Right lobe of liver (tissue), 4 donors: ENCODE results near the gene STXBP4.

Experiments
- POLR2A ChIP-seq: fragments of 450-650 bp; IDR thresholded peaks from one replicate; pipeline ENCODE4 v1.6.1; 2017; ENCODE audit warnings: antibody characterized with exemption, mild to moderate bottlenecking
- TF ChIP-seq, protein P1 (sequence below), 4 donors: fragments of 200-600 bp in 3 of 4; fragments of 450-650 bp in 1 of 4; IDR thresholded peaks; one replicate each; pipeline versions ENCODE4 v1.5.1 to v1.8.0; 2016 to 2022; ENCODE audit warnings: antibody characterized with exemption in 4 of 4, mild to moderate bottlenecking in 2 of 4
- donor health status: DM: no; HTN: no; CAD: no.
- donor health status: DM: no; HTN: no; CAD: no.
- donor health status: DM: no; HTN: yes; CAD: no.

- no peak for TF ChIP-seq POLR2A
- TF ChIP-seq, protein P1, sequence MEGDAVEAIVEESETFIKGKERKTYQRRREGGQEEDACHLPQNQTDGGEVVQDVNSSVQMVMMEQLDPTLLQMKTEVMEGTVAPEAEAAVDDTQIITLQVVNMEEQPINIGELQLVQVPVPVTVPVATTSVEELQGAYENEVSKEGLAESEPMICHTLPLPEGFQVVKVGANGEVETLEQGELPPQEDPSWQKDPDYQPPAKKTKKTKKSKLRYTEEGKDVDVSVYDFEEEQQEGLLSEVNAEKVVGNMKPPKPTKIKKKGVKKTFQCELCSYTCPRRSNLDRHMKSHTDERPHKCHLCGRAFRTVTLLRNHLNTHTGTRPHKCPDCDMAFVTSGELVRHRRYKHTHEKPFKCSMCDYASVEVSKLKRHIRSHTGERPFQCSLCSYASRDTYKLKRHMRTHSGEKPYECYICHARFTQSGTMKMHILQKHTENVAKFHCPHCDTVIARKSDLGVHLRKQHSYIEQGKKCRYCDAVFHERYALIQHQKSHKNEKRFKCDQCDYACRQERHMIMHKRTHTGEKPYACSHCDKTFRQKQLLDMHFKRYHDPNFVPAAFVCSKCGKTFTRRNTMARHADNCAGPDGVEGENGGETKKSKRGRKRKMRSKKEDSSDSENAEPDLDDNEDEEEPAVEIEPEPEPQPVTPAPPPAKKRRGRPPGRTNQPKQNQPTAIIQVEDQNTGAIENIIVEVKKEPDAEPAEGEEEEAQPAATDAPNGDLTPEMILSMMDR (IDR thresholded peaks at IDR 0.05), result no peak
Observed at GRCh38 chr17:55210292-55210691, 241.7 kb downstream of the STXBP4 start.
